ENCODE data around the gene EVC. TPM values are rescaled to one million over a fixed set of nuclear protein-coding genes. Genes with fewer than 3 reads are reported as not detected.

The EVC gene
- total RNA-seq, 1 donor: 0.52 TPM

DNA sequence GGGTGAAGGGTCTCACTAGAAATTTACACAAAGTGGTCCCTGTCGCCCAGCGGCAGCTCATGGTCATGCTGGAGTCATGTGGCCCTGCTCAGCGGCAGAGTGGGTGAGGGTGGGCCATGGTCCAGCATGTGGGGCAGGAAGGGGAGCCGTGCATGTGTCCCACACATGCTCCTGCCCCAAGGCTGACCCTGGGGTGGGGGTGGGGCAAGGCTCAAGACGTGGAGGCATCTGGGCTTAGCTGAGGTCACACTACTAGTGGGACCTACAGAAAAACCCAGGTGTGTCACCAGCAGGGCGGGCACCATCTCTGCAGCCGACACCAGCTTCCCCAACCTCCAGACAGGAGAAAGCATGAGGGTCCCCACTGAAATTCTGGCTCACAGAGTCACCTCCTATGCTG lies 42.4 kb downstream of the EVC start:
- Histone ChIP-seq H3K9me3 (ENCODE audit: low read depth, low read length) (no peaks in the 10 kb centered on the region), H3K27me3 (ENCODE audit: insufficient read depth, low read length) (no peaks in the 10 kb centered on the region), H3K4me1 (ENCODE audit: insufficient read depth, low read length) (no peaks in the 10 kb centered on the region), H3K4me3 (ENCODE audit: low read length) (no peak overlapping the region)

- Histone ChIP-seq H3K4me3 (ENCODE audit: low read length) (no peak overlapping the region), H3K9me3 (ENCODE audit: low read depth, low read length) (no peaks in the 10 kb centered on the region), H3K27me3 (ENCODE audit: insufficient read depth, low read length) (no peaks in the 10 kb centered on the region), H3K4me1 (ENCODE audit: insufficient read depth, low read length) (no peaks in the 10 kb centered on the region)
These were observed 42.9 kb downstream of the EVC start for GRCh38 chr4:5753766-5754528.

GRCh38 chr4:5754529-5754881 lies 43.5 kb downstream of the EVC start:
- Histone ChIP-seq H3K27me3 (ENCODE audit: insufficient read depth, low read length) (no peaks in the 10 kb centered on the region), H3K4me1 (ENCODE audit: insufficient read depth, low read length) (no peaks in the 10 kb centered on the region), H3K9me3 (ENCODE audit: low read depth, low read length) (no peaks in the 10 kb centered on the region), H3K4me3 (ENCODE audit: low read length) (no peak overlapping the region)

GRCh38 chr4:5755161-5755560 lies 44.2 kb downstream of the EVC start:
- Histone ChIP-seq H3K4me1 (ENCODE audit: insufficient read depth, low read length) (no peaks in the 10 kb centered on the region), H3K9me3 (ENCODE audit: low read depth, low read length) (no peaks in the 10 kb centered on the region), H3K27me3 (ENCODE audit: insufficient read depth, low read length) (no peaks in the 10 kb centered on the region), H3K4me3 (ENCODE audit: low read length) (no peak overlapping the region)

DNA sequence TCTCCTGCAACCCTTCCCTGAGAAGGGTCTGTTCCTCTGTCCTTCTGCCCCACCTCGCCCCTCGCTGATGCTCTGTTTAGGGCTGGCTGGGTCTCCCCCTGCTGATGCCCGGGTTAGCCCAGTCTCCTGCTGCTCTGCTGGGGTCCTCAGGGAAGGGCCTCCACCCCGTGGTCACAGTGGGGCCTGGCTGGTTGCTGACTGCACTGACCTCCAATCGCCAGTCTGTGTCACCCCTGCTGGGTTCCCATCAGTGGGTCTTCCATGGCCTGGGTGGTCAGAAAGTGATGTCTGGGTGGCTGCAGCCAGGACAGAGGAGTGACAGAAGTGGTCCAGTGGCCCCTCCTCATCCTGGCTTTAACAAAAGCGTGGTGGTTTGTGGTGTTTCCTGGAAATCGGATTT lies 44.7 kb downstream of the EVC start:
- Histone ChIP-seq H3K9me3 (ENCODE audit: low read depth, low read length) (no peaks in the 10 kb centered on the region), H3K4me3 (ENCODE audit: low read length) (no peak overlapping the region), H3K4me1 (ENCODE audit: insufficient read depth, low read length) (no peaks in the 10 kb centered on the region), H3K27me3 (ENCODE audit: insufficient read depth, low read length) (no peaks in the 10 kb centered on the region)

- no peaks in the 10 kb centered on the region for H3K4me1 ChIP-seq (ENCODE audit: insufficient read depth, low read length)
- H3K4me3 ChIP-seq (ENCODE audit: low read length): no peak overlapping the region
- no peaks in the 10 kb centered on the region for H3K9me3 ChIP-seq (ENCODE audit: low read depth, low read length)
- no peaks in the 10 kb centered on the region for H3K27me3 ChIP-seq (ENCODE audit: insufficient read depth, low read length)
These were observed 45.3 kb downstream of the EVC start for GRCh38 chr4:5756271-5756670.

DNA sequence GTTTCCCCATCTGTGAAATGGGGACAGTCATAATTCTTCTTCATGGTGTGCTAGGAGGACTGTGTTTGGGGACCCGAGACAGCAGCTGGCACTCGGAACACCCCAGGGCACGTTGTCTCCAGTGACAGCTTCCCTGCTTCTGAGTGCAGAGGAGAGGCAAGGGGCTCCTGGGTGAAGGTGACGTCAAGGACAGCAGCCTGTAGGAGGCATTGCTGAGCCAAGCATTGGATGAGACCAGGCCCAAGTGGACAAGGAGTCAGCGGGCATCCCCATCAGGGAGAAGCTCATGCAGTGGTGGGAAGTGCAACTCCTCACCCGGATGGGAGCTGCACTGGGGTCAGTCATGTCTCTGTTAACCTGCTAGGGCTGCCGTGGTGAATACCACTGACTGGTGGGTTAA lies 46.1 kb downstream of the EVC start:
- Histone ChIP-seq H3K4me3 (ENCODE audit: low read length) (no peak overlapping the region), H3K9me3 (ENCODE audit: low read depth, low read length) (no peaks in the 10 kb centered on the region), H3K27me3 (ENCODE audit: insufficient read depth, low read length) (no peaks in the 10 kb centered on the region), H3K4me1 (ENCODE audit: insufficient read depth, low read length) (no peaks in the 10 kb centered on the region)

GRCh38 chr4:5757536-5757935 lies 46.5 kb downstream of the EVC start:
- Histone ChIP-seq H3K4me3 (ENCODE audit: low read length) (no peak overlapping the region), H3K27me3 (ENCODE audit: insufficient read depth, low read length) (no peaks in the 10 kb centered on the region), H3K9me3 (ENCODE audit: low read depth, low read length) (no peaks in the 10 kb centered on the region), H3K4me1 (ENCODE audit: insufficient read depth, low read length) (no peaks in the 10 kb centered on the region)

GRCh38 chr4:5757954-5758353 lies 47.0 kb downstream of the EVC start:
- Histone ChIP-seq H3K27me3 (ENCODE audit: insufficient read depth, low read length) (no peaks in the 10 kb centered on the region), H3K4me1 (ENCODE audit: insufficient read depth, low read length) (no peaks in the 10 kb centered on the region), H3K9me3 (ENCODE audit: low read depth, low read length) (no peaks in the 10 kb centered on the region), H3K4me3 (ENCODE audit: low read length) (no peak overlapping the region)

GRCh38 chr4:5758741-5759140 lies 47.7 kb downstream of the EVC start:
- no peaks in the 10 kb centered on the region for H3K9me3 ChIP-seq (ENCODE audit: low read depth, low read length)
- no peaks in the 10 kb centered on the region for H3K27me3 ChIP-seq (ENCODE audit: insufficient read depth, low read length)
- no peaks in the 10 kb centered on the region for H3K4me1 ChIP-seq (ENCODE audit: insufficient read depth, low read length)
- no peak overlapping the region for H3K4me3 ChIP-seq (ENCODE audit: low read length)

- H3K9me3 ChIP-seq (ENCODE audit: low read depth, low read length): no peaks in the 10 kb centered on the region
- H3K27me3 ChIP-seq (ENCODE audit: insufficient read depth, low read length): no peaks in the 10 kb centered on the region
- no peaks in the 10 kb centered on the region for H3K4me1 ChIP-seq (ENCODE audit: insufficient read depth, low read length)
- H3K4me3 ChIP-seq (ENCODE audit: low read length): no peak overlapping the region
These were observed 48.5 kb downstream of the EVC start for GRCh38 chr4:5759236-5760075.

DNA sequence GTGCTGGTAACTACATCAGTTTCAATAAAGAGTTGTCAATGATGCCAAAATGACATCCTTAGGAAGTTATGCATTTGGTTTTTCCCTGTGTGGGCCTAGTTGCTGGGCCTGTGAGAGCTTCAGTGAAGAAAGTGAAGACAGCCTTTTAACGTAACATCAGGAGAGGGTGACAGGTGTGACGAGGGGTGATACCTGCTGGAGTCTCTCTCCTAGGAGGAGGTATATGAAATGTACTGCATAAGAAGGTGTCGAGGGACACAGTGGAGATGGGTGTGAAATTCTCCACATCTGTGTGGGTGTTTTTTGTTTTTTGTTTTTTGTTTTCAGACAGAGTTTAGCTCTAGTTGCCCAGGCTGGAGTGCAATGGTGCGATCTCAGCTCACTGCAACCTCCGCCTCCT lies 49.2 kb downstream of the EVC start:
- H3K4me1 ChIP-seq (ENCODE audit: insufficient read depth, low read length): no peaks in the 10 kb centered on the region
- no peaks in the 10 kb centered on the region for H3K27me3 ChIP-seq (ENCODE audit: insufficient read depth, low read length)
- no peaks in the 10 kb centered on the region for H3K9me3 ChIP-seq (ENCODE audit: low read depth, low read length)
- no peak overlapping the region for H3K4me3 ChIP-seq (ENCODE audit: low read length)

GRCh38 chr4:5760936-5761480 lies 50.0 kb downstream of the EVC start:
- Histone ChIP-seq H3K27me3 (ENCODE audit: insufficient read depth, low read length) (no peaks in the 10 kb centered on the region), H3K4me3 (ENCODE audit: low read length) (no peak overlapping the region), H3K9me3 (ENCODE audit: low read depth, low read length) (no peaks in the 10 kb centered on the region), H3K4me1 (ENCODE audit: insufficient read depth, low read length) (no peaks in the 10 kb centered on the region)

DNA sequence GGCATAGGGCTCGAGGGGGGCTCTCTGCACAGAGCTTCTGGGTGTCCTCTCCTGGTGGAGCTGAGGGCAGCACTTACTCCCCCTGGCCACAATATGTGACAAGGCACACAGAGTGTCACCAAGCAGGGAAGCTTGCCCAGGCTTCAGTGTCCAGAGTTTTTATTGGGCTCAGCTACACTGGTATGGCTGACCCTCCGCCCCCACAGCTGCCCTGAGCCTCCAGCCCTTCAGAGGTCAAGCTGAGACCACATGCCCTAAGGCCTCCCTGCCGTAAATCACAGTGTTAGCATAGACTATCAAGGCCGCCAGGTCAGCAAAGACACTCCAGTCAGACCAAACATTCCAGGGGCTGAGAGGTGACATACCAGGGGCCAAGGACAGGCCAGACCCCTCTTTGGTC lies 59.0 kb downstream of the EVC start:
- H3K4me1 ChIP-seq (ENCODE audit: insufficient read depth, low read length): no peaks in the 10 kb centered on the region
- H3K4me3 ChIP-seq (ENCODE audit: low read length): no peak overlapping the region
- no peaks in the 10 kb centered on the region for H3K9me3 ChIP-seq (ENCODE audit: low read depth, low read length)
- H3K27me3 ChIP-seq (ENCODE audit: insufficient read depth, low read length): no peaks in the 10 kb centered on the region

DNA sequence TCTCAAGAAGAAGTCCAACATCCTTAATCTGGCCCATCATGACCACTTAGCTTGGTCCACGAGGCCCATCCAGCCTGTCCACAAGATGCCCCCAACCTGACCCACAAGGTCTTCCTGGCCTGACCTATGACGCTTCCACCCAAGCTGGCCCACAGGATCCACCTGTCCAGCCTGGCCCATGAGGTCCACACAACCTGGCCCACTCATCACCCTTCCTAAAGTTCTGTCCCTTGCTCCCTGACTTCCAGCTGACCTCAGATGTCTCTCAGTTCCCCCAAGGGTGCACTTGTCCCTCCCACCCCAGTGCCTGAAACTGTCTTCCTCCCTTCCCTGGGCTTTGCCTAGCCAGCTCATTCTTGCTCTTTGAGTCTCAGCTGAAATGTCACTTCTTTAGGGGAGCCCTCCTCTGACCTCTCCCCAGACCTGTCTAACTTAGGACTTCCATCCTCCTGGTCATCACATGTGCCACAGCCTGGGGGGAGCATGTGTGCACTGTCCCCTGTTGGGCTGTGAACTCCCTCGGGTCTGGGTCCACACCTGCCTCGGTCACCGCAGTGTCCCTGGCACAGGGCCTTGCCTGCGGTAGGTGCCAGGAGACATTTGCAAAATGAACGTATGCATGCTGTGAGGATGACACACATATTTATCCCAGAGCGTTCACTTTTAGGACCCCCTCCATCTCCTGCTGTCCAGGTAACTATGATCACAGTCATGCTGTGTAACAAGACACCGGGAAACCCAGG lies 61.7 kb downstream of the EVC start:
- H3K27me3 ChIP-seq (ENCODE audit: insufficient read depth, low read length): no peaks in the 10 kb centered on the region

More for the DNA sequence above, 61.7 kb downstream of the EVC start:
- Histone ChIP-seq H3K4me3 (ENCODE audit: low read length) (no peak overlapping the region), H3K4me1 (ENCODE audit: insufficient read depth, low read length) (no peaks in the 10 kb centered on the region), H3K9me3 (ENCODE audit: low read depth, low read length) (peaks cover 5% of the 10 kb centered on the region)

Data from mononuclear cell (primary cell).